NCI-H446 (cell line): ENCODE measurements around the gene ARNT2.

Experiments
- DNase-seq, 2 experiments: peaks; one replicate each; lab custom pipeline; 2025; lab: John Stamatoyannopoulos, UW

Gene ARNT2

DNA sequence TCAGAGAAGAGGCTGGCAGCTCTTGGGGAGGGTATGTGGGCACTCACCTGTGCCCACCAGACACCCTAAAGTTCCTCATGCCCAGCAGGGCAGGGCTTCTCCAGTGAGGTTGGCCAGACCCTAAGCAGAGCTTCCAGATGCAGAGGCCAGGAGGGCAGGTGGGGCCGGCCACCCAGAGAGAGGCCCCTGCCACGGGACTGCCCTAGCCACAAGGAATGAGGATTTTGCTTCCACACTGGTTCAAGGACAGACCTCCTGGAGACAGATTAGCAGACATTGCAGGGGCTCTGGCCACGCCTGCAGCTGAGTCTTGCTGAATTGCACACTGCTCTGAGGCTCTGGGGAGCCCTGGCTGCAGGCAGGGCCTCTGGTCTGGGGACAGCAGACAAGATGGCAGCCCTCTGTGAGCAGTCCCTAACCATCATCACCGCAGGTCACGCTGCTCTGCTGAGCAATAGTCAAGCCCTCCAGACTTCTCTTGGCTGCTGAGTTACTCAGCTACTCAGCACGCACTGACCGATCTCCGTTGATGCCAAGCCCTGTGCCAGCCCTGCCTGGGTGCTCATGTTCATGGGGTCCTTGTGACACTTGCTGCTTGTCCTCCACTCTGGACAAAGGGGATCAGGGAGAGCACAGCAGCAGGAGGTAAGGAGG lies 173.5 kb downstream of the ARNT2 start:
- no peak for DNase-seq

DNA sequence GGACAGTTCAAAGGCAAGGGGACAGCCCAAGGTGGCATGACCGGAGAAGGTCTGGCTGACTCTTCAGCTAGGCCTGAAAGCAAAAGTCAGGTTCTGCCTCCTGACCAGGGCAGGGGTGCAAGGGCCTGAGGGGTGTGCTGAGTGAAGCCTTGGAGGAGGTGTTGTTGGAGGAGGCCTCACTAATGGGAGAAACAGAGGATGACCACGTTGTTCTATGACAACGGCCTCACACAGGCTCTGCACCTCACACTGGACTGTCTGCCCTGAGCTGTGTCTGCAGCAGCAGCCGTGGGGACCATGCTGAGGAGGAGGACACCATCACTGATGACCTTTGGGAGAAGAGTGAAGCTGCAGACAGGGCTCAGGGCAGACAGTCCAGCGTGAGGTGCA lies 174.0 kb downstream of the ARNT2 start:
- DNase-seq: no peak

DNA sequence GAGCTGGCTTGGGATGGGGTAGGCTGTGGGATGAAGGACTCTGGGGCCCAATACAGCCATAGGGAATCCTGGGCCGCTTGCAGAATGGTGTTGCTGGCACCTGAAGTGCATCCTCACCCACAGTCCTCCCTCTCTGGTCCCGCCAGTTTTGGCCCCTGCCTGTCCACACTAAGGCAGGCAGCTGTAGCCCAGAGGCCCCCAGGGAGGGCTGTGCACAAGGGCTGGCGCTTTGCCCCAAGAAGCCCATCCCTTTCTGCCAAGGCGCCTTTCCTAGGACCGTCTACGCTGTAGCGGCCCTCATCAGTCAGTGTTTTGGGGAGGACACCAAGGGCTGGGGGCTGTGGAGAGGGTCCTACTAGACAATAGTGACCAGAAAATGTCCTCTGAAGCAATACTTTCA lies 174.7 kb downstream of the ARNT2 start:
- DNase-seq: no peak

DNA sequence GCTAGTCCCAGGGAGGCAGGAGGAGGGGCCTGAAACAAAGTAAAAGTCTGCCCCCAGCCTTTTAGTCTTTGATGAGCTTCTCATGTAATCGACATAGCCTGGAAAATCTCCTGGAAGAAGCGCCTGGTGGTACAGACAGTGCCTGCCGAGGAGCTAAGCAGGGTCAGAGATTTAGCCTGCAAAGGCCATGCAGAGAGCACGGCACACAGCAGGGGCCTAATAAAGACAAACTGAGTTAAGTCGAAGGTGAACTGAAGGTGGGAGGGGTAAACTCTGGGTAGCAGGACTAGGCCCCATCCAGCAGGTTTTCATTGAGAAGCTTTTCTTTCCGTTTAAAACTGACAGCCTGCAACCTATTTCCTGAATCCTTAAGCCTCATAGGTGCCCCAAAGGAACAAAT lies 175.4 kb downstream of the ARNT2 start:
- DNase-seq: no peak

DNA sequence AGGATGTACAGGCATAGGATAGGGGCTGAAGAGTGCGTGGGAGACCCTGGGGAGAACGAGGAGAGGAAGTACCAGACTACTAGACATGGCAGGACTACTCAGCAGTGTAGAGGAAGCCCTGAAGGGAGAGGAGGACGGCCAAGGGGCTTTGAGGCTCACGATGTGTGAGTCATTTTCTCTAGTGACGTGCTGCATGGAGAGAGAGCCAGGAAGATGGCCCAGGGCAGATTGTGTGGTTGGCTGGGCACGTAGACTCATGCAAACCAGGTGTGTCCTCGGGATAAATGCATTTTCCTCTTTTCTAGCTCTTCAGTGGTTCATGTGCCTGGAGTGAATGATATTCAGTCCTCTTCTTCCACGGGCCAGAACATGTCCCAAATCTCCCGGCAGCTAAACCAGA lies 175.9 kb downstream of the ARNT2 start:
- DNase-seq: no peak

DNA sequence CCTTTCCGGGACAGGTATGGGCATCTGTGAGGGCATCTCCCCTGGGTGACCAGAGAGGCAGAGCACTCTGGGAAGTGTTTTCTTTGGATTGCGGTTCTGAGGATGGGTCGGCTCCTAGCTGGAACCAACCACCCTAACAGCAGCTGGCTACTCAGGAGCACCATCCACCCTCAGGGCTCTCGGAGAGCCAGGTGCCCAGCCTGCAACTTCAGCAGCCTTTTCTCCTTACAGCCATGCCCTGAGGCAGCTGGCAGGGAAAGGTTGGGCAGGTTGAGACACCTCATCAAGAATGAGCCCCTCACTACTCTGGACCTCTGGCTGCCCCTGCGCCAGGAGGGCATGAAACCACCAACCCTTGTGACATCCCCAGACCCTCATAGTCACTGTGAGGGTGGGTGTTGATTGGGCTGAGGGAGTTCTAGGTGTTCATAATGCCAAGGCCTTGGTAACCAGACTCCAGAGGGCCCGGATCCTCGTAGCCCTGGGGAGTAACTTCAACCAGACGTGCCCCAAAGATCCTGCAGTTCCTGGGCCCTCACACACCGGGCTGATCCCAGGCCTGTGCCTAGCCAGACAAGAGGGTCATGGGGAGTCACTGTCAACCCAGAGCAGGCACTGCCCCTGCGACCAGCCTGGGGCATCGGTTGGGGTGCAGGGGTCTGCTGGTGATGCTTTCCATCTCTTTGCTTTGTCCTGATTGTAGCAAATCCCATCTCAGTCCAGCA lies 176.5 kb downstream of the ARNT2 start:
- no peak for DNase-seq

DNA sequence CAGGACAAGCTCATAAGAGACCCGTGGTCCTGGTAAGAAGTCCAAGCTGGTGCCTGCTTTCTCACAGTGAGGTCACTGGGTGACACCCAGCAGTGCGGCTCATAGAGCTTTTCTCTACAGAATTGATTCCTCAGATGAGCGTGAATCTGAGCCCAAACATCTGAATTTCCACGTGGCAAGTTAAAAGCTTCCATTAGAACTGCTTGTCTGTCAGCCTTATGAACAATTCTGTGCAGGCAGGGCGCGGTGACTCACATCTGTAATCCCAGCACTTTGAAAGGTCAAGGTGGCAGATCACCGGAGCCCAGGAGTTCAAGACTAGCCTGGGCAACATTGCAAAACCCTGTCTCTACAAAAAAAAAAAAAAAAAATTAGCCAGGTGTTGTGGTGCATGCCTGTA lies 177.8 kb downstream of the ARNT2 start:
- DNase-seq: no peak

DNA sequence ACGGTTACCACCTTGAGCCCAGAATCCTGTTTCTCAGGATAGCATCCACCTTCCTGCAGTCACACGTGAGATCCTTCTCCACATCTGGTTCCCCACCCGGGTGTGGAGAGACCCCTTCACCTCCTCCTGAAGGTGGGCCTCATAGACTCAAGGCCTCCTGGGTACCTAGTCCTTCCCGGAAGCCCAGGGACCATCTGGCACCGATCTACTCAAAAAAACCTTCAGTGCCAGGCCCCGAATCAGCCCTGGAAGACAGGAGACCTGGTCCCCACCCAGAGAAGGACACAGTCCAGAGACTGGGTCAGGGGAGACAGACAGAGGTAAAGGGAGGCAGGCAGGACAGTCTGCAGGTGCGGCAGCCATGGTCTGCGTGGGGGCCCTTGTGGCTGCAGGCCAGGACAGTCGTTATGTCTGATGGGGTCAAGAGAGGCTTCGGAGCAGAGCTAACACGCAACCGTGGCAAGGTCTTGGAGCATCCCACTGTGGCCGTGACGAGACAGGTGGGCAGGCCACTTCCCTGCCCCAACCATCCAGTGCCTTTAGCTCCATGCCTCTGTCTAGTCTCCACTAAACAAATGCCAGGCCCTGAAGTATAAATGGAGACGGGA lies 178.7 kb downstream of the ARNT2 start:
- no peak for DNase-seq

DNA sequence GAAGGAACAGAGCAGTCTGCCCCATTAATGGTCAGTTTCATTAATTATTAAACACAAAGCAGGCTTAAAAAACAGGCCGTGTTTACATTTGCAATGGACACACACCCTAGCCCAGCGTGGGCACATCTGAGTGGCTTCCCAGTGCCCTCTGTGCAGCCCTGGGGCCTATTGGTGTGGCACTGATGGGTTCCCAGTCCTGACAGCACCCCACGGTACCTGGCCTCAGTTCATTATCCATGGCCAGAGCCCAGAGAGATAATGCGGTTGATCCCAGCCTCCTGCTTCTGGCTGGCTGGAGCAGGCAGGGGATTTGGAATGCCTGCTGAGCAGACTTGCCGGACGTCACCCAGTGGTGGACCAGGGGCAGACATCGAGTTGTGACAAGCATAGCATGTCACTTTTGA lies 180.4 kb downstream of the ARNT2 start:
- DNase-seq: no peak

DNA sequence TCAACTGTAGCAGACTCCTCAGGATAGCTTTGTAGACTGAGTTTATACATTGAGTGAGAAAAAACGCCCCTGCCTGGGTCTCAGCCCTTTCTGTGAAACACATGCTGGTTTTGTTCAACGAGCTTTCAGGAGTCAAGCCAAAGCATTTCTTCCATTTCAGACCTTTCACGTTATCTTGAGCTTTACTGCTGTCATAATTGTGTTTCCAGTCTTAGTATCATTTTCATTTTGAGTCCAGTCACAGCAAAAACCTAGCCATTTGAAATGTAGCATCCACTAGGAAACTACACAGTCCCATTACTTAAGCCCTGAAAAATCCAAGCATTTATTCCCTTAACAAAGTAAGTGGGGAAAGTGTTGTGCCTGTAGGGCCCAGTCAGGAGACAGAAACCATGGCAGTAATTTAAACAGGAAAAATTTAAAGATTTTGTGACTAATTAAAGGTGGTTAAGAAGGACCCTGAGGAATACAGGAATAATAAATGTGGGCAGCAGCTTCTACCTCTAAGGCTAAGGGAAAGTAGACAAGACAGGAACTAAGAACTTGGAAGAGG lies 180.9 kb downstream of the ARNT2 start:
- DNase-seq: no peak

DNA sequence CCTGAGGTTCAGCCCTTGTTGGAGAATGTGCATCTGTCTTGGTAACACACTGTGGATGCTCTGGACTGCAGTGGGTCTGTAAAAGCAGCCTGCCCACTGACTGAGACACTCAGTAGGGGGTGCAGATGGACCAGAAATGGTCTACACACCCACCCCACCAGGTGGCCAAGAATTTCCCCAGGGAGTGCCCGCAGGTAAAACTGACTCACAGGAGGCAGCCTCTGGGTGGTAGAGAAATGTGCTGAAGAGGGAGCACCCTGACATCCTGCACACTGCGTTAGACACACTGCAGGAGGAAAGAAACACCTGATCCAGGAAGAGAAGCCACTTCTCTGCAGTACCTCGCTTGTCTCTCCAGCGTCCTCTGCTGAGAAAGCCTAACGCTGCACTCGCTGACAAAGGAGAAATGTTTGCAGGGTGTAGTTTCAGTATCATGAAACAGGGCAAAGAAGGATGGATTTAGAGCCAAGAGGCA lies 181.4 kb downstream of the ARNT2 start:
- DNase-seq: no peak

DNA sequence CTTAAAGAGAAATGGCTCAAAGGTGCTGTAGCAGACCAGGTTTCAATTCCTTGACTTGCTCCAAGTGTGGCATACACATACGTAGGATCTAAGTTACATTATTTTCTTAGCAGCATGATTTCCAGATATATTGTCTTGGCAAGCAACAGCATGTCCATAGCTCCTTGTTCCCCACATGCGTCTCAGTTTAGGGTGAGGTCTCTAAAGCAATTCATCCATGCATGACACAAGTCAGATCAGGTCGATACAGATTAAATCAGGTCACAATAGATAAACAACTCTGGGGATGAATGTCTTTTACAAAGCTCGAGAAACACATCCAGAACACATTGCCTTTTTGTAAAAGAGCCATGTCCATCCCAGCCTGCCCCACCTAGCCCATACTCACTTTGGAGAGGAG lies 182.0 kb downstream of the ARNT2 start:
- DNase-seq: no peak

DNA sequence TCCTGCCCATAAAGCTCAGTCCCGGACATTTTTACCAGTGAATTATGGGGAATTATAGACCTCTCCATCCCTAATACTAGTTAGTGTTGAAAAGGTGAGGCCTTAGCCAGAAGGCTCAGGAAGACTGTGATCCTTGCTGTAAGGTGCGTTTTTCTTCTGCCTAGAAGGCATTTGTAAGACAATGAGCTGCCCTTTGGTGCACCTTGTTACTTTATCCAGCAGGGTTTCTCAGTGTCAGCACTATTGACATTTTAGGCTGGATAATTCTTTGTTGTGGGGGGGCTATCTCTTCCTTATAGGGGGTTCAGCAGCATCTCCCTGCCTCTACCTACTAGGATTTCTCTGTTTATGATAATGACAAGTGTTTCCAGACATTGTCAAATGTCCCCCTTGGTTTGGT lies 182.8 kb downstream of the ARNT2 start:
- DNase-seq: no peak

DNA sequence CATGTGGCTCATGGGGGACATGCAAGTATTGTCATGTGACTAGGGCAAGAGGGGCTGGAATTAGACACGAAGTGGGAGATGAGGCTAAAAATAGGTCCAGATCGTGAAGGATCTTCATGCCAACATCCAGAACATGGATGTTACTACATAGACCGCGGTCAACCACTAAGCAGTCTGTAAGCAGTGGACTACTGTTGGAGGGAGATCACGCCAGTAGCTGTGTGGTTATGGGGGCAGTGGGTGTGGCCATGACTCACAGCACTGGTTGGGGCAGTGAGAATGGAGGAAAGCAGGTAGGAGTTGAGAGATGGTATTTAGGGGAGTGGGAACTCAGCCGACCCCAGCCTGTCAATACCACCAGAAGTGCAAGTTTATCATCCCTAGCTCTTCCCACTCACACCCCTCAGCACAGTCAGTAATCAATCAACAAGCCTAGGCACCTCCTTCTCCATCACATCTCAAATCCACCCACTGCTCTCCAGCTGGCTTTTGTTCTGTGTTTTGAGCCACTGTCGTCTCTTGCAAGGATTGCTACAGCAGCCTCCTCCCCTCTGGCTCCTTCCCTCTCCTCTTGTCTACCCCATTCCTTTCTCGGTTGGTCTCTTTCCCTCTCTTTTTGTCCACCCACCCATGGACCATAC lies 183.8 kb downstream of the ARNT2 start:
- no peak for DNase-seq

DNA sequence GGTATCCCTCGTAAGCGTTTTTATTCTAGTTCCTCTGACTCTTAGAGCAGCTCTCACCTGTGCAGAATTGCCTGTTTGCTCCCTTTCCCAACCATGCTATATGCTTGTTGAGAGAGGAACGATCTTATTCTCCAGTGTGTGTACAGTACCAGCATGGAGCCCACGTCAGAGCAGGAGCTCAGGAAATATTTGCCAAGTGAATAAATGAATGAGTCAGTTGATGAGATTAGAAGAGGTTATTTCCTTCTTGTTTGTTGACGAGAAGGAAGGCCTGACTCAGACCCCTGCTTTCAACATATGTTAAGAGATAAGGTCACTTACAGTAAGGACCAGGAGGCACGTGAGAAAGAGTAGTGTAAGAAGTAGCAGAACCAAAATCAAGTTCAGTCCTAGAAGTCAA lies 184.6 kb downstream of the ARNT2 start:
- DNase-seq: no peak

DNA sequence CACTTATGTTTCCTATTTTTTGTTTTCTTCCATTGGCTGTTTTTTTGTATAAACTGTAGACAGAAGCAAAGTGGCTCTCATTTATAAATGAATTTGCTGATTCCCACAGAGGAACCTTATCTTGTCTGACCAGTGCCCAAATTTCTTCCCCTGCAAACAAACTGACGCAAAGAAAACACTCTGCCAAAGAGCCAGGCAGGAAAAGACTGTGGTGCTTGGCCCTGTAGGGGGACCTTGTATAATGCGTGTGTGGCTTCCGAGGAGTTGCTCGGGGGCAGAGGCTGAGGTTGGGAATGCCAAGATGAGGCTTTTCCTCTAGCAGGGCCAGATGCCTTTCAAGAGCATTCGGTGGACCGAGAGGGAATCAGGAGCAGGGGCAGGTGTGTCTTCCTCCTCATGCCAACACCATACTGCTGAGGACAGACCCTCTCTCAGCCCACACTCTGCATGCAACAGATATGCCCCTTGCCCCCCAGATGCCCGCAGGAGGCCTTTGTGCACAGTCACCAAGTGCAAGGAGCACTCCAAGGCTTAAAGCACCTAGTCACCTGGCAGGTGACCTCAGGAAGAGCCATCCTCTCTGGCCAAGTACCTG lies 186.7 kb downstream of the ARNT2 start:
- no peak for DNase-seq

DNA sequence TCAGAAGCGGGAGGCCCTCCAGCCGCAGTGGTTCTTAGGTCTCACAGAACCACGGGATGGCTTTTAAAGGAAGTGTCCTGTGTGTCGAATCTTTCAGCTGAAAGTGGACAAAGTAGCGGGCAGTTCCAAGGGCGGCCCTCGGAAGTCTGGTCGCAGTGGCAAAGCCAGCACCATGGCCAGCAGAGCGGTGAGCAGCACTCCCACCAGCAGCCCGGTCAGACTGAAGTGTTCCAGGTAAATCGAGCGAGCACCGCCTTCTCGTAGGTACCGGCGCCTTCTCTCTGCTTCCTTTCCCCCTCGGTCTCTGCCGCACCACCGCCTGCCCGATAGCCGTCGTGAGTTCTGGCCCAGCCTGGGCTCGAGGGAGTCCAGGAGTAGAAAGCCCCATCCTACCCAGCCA lies 187.3 kb downstream of the ARNT2 start:
- DNase-seq: no peak

DNA sequence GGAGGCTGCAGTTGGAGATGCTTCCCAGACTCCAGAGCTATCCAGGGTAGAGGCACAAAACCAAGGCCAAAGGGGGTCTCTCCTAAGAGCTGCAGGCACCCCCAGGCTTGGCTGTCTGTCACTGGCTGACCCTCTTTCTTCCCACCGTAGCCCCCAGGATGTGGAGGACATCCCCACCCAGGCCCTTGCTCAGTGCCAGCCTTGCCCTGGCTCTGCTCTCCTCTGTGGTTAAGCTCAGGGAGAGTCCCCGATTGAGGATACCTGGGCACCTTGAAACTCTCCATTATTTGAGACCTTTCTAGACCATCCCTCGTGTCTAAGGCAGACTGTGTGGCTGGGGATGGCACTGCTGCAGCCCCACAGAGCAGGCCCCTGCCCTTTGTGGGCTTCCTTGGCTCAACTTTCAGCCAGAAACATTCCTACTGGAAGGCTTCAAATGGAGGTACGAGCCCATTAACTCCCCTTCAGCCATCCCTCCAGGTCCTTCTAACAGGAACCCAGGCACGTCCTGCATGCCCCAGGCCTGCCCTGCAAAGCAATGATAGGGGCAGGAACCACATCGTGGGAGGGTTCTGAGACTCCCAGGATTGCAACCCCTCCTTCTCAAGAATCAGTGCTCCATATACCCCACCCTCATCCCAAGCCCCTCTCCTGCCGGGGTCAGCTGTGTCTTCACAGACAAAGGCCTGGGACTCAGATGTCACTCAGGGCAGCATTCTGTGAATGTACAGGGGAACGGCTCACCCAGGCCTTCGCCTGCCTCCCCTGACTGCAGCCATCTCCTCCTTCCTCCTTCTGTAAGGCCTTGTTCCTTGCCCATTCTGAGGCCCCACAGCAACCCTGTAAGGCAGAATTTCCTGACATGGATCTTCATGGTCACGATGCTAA lies 188.0 kb downstream of the ARNT2 start:
- DNase-seq: no peak

DNA sequence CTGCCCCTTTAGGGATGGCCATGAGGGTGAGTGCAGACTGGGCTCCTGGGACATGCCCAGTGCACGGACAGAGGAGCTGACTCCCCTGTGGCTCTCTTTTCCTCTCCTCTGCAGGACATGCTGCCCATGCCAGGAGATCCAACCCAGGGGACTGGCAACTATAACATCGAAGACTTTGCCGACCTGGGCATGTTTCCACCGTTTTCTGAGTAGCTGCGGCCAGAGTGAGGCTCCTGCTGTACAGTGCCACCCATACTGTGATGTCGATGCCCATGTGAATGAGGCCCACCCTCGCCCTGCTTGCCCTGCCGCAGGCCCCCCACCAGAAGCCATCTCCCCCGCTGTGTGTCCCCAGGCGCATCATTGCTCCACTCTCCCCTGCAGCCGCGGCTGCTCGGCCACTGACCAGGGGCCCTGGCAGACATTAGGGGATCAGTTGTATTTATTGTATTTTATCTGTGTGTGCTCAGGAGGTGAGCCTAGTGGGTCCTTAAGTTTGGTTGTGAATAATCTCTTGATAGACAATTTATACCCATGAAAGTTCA lies 189.4 kb downstream of the ARNT2 start:
- DNase-seq: no peak

DNA sequence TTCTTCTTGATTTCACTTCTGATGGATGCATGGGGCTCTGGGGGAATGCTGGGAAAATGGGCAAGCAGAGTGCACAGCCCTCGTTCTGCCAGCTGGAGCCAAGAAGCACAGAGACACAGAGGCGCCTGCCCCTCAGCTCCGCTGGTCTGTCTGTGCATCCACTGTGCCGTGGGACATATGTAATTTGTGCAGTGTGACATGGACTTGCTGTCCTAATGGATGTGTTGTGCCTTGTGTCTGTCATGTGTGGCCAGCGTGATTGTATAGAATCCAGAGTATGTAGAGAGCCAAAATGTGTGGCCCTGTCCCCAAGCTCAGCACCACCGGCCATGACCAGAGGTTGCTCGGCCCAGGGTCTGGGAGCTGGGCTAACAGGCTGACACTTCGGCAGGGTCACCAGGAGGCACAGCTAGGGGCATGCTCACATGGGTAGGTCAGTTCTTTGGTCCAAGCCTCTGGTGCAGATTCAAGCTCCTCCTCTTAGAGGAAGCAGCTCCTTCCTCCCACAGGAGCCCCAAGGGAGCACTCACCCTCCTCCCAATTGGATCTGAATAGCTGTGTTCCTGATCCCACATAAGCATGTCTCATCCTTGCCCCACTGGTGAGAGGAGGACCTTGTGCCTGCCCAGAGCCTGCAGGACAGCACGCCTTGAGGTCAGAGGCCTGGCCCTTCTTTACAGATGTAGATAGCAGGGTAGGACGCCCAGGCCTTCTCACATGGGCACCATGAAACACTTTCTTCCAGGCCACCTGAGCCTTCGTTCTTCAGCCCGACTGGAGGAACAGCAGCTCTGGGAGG lies 190.1 kb downstream of the ARNT2 start:
- no peak for DNase-seq
